ENCODE measurements around the gene EXOC2. TPM values are rescaled to one million over a fixed set of nuclear protein-coding genes. Genes with fewer than 3 reads are reported as not detected.

Gene EXOC2
- total and polyA plus RNA-seq, 2 of the 13 experiments (the other 11 are each of a cell fraction or from before 2014, with no cell fraction given) = 12.6 to 22.9 TPM

GRCh38 chr6:692356-692851 lies 535 bp downstream of the EXOC2 start (continued):
- TF ChIP-seq ZUFSP (CRISPR knock-in tag; IDR thresholded peaks at IDR 0.05; ENCODE audit: borderline replicate concordance) = no peak
- no peak for TF ChIP-seq JARID2 (CRISPR knock-in tag; IDR thresholded peaks at IDR 0.05; ENCODE audit: insufficient replicate concordance)
- TF ChIP-seq KIAA2018 (CRISPR knock-in tag; IDR thresholded peaks at IDR 0.05; ENCODE audit: borderline replicate concordance) = no peak
- TF ChIP-seq ZBTB2 (CRISPR knock-in tag; IDR thresholded peaks at IDR 0.05; ENCODE audit: low read depth) = no peak
- no peak for TF ChIP-seq ZBTB21 (CRISPR knock-in tag; IDR thresholded peaks at IDR 0.05)
- no peak for TF ChIP-seq YEATS2 (CRISPR knock-in tag; IDR thresholded peaks at IDR 0.05; ENCODE audit: borderline replicate concordance)
- TF ChIP-seq ZNF543 (CRISPR knock-in tag; IDR thresholded peaks at IDR 0.05) = peak; percentile 72; the same call in 1 of the 2 replicates
- TF ChIP-seq ETV5 (CRISPR knock-in tag; IDR thresholded peaks at IDR 0.05; ENCODE audit: borderline replicate concordance) = no peak
- TF ChIP-seq ZNF142 (CRISPR knock-in tag; IDR thresholded peaks at IDR 0.05) = no peak
- no peak for TF ChIP-seq RORA (CRISPR knock-in tag; IDR thresholded peaks at IDR 0.05)
- TF ChIP-seq FOXK2 (IDR thresholded peaks at IDR 0.05) = no peak

All from HepG2 (cell line).